Anterior cingulate cortex (tissue), 58 donors: ENCODE measurements around the gene CNTNAP2.
"Not testable (repeated sequence)": the region's sequence is repeated elsewhere in the genome, so short reads cannot be mapped to it uniquely, and the experiment has no call there.

Experiments used
- DNase-seq, 58 donors: peaks; one replicate each; lab custom pipeline; 2025; lab: John Stamatoyannopoulos, UW

The CNTNAP2 gene

DNA sequence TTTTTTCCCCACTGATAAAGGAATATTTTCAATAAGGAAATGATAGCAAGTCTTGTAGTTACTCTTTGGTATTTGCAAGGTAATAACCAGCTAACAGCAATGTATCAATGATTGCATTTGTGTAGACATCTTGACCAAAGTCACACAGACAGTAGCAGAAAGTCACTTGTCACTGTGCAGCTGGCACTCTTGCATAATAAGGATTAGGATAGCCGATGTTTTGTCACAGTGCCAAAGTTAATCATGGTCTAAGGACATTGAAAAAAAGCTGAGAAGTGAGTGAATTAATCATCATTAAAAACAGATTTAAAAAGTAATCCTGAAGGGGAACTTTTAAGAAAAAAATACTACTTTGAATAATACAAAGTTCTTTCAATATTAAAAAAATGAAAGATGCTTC, 1639.7 kb downstream of the CNTNAP2 start:
- DNase-seq = no peak

DNA sequence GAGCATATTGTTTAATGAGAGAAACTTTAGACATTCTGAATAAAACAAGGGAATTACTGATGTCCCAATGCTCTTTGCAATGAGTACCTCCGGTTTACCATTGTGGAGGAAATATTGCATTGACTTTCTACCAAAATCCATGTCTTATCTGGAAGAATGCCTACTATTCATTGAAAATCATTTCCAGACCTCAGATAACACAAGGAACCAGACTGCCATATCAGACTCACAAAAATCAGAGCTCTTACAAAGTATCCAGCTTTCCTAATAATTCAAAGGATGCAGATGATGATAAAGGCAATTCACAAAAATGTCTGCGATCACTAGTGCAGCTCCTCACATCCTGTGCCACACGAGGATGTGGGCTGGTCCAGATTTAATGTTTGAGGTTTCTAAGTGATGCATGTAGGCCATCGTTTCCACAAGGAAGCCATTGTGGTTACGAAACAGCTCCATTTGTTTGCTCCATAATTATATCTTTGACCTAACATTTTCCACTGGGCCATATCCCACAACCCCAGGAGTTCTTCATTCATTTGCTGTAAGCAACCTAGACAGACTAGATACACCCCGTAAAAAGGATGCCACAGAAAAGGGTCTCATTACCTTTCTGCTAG, 1642.8 kb downstream of the CNTNAP2 start:
- DNase-seq = no peak

DNA sequence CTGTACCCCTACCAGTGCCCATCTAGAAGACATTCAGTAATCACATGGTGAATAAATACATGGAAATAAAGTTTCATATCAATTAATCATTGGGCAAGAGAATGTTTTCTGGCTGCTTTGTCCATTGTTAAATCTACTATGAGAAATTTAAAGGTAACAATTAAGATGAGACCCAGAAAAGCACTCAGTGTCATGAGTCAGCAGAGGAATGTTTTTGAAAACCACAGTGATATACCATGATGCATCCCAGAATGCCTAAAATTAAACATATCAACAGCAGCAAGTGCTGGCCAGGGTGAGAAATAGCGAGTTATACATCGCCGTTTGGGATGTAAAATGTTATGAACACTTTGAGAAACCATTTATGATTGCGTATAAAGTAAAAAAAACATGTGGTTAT, 1648.7 kb downstream of the CNTNAP2 start:
- no peak for DNase-seq

DNA sequence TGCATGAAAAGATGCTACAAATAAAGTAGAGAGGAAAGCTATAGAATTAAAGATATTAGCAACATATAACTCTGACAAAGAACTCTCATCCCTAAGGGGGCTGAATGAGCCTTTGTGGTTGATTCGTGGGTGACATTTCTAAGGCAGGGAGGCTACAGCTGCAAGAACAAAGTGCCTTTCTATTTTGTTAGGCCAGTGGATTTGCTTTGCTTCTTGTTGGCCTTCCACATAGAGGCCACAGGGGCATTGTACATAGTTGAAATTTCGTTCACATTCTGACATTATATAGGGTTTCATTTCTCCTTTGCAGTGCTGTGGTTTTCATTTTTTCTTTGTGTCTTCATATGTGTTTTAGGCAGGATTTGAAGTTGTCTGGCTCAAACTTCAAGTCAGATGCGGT, 1654.7 kb downstream of the CNTNAP2 start:
- peak in 21 of 58 donors; percentile 2 to 67 (median 19) for DNase-seq

DNA sequence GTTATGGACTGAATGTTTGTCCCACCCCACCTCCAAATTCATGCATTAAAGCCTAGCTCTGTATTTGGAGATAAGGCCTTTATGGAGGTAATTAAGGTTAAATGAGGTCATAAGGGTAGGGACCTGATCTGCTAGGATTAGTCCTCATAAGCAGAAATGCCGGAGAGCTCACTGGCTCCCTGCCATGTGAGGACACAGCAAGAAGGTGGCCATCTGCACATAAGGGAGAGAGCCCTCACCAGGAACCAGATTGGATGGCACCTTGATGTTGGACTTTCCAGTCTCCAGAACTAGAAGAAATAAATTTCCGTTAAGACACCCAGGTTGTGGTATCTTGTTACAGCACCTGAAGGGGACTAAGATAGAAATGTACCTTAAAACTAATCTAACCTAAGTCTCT, 1657.9 kb downstream of the CNTNAP2 start:
- DNase-seq = no peak

DNA sequence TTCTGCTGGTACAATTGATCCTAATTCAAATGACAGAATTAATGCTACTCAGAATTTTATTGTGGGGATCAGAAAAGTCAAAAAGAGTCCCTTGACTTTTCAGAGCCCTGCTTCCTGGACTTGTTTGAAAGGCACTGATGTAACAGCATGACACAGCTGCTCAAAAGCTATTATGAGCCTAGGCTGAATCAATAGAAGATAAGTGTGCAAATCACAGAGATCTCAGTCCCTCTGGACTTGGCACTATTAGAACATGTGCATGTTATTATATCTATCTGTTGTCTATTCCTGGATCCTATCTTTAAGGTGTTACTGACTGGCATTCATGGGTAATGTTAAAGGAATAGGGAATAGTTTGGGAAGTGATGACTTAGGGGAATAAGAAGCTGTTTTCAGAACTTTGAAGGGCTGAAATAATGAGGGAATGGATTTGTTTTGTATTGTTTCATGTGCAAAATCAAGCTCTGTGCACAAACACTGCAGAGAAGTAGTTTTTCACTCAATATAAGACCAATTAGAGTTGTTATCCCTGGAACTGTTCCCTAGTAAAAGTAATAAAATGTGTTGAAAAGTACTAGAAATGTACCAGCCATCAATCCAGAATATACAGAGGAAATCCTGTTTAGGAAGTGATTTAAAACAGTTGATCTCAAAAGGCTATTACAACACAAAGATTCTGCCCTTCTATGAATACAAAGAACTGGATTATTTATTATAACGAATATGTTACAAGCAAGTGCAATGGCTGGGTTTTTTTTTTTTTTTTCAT, 1659.1 kb downstream of the CNTNAP2 start:
- DNase-seq = no peak

DNA sequence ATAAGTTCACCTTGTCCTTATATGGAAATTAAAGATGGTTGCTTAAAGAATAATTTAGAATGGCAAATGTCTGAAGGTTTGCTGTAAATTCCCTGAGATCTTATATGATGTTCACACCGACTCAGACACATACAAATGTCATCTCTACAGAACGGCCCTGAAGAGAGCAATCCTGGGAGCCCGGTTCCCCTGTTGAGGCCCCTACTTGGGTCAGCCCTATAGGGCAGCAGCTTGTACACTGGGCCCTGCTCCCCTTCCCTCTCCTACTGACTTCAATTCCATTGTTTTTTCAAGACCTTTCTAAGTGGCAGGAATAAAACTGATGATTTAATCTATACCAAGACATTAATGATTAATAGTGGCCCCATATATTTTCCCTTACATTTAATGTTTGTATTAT, 1660.7 kb downstream of the CNTNAP2 start:
- DNase-seq = no peak

DNA sequence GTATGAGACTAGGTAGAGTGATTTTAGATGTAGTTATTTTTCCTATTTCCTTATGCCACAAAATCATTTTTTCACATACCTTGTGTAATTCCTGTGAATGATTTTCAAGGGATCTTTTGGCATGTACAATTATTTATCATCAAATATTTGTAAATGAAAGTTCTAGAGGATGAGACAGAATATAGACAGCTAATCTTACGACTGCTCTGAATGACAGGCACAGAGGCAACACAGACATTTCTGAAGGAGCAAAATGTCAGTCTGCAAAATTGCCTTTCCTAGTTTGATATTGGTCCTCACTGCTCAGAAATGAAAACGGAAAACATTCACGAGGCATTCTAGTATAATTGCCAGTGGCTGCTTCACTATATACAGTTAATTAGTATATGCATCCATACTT, 1663.3 kb downstream of the CNTNAP2 start:
- no peak for DNase-seq

DNA sequence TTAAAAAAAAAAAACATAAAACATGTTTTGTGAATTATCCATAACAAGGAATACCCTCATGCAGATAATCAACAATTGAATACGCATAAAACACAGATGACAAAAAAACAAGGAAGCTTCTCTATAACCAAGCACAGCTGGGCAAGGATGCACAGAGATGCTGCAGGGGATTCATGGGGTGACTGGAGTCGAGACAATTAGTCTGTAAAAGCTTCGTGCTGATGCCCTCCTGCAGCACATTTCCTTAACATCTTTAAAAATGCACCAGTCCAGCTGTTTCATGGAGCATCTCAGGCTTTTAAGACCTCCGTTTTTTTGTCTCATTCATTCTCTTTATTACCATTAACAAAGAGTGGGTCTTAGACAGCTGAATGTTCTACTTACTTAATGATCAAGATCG, 1680.0 kb downstream of the CNTNAP2 start:
- no peak for DNase-seq

DNA sequence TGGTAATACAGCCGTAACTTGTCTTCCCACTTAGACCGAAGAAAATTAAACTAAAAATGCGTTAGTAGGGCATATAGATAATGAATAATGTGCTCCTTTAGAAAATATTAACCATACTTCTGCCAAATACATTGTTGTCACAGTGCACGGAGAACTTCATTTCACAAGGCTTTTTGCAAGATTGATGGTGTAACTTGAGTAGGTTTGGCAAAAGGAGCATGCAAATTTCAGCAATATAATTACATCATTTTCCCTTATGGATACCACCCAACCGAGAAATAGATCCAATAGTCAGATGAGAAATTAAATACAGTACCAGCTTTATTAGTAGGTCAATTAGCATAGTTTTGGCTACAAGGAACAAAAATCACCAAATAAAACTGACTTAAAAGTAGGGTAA, 1681.4 kb downstream of the CNTNAP2 start:
- DNase-seq = no peak

DNA sequence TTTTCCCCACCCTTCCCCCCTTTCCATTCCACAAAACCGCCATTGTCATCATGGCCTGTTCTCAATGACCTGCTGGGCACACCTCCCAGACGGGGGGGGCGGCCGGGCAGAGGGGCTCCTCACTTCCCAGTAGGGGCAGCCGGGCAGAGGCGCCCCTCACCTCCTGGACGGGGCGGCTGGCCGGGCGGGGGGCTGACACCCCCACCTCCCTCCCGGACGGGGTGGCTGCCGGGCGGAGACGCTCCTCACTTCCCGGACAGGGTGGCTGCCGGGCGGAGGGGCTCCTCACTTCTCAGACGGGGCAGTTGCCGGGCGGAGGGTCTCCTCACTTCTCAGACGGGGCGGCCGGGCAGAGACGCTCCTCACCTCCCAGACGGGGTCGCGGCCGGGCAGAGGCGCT, 1685.2 kb downstream of the CNTNAP2 start:
- not testable (repeated sequence) for DNase-seq

DNA sequence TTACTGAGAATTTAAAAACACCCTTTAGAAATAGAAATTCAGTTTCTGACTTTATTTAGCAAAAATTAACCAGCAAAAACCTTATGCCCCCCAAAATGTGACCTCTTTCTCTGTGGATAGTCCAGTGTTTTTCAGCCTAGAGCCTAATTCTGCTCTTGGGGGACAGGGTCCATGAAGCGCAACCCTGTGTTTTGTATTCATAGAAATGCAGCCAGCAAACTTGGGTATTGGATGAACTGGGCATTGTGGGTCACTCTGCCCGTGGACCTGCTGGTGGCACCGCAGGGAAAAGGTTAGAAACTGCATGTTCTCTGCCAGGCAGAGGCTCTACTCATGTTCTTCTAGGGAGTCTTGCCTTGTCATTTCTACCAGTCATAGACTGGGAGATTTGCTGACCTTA, 1686.5 kb downstream of the CNTNAP2 start:
- no peak for DNase-seq

DNA sequence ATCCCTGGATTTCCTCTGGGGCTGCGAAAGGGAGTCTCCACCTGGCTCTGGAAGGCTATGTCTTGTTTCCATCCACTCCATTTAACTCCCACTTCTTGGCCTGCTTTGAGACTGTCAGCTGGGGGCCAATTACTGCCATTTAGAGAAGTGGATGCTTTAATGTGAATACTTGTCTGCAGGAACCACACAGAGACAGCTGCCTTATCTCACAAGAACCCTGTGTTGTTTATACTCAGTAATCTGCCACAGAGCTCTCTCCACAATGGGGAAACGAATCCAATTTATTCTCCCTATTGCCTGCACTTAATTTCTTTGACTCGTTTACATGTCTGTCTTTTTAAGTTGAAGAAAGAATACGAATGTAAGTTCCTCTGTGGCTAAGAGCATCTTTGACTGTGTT, 1687.0 kb downstream of the CNTNAP2 start:
- DNase-seq = no peak

DNA sequence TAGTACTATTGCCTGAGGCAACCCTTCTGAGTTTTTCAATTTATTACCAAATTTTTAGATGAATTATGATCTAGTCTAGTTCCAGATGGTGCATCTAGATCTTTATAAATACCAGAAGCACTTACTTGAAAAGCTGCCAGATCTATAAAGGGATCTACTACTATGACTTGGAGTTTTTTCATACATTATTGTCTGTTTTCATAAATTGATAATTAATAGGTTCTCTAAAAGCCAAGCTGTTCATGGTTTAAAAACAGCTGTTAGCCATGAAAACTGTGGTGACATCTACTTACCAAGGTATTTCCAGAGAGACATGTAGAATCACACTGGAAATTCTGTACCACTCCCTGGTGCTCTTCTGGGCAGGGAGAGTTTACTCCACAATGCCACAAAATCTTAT, 1687.4 kb downstream of the CNTNAP2 start:
- no peak for DNase-seq

DNA sequence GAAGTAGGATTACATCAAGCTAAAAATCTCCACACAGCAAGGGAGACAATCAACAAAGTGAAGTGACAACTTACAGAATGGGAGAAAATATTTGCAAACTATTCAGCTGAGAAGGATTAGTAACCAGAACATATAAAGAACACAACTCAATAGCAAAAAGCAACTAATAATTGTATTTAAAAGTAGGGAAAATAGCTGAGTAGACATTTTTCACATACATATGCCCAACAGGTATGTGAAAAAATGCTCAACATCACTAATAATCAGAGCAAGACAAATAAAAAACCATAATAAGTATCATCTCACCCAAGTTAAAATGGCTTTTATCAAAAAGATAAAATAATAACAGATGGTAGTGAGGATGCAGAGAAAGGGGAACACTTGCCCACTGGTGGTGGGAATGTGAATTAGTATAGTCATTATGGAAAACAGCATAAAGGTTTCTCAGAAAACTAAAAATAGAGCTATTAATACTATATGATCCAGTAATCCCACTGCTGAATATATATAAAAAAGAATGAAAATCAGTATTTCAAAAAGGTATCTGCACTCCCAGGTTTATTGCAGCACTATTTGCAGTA, 1689.5 kb downstream of the CNTNAP2 start:
- no peak for DNase-seq

DNA sequence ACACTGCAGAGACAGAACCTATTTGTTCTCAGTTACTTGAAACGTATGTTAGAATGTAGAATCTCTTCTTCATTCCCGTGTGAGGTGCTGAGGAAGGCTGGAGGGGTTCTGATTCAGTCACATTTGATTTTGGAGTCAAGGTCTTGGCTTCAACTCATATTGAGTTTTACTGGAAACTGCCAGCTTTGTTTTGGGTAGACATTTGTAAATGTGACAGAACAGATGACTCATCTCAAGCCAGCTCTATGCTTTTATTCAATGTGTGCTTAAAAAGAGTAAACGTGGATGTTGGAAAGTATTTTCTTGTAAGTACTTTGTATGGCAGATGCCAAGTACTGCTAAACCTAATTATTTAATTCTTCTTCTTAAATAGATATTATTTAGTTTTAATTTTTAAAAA, 1693.2 kb downstream of the CNTNAP2 start:
- peak in 2 of 58 donors; percentile 6 to 17 for DNase-seq

DNA sequence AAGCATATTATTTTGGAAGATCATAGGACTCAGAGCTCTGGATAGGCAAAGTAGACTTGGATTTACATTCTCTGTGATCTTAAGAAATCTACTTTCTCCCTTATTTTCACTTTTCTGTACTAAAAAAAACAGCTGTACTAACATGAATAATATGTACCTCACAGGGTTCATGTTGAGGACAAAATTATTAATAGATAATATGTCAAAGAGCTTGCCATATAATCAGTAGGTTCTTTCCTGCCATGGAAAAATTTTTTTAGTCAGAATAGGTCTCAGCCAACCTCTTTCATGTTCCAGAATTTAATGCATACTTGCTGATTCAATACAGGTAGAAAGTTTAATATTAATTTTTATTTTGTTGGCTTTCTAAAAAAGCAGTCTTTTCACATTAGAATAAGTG, 1693.7 kb downstream of the CNTNAP2 start:
- no peak for DNase-seq

DNA sequence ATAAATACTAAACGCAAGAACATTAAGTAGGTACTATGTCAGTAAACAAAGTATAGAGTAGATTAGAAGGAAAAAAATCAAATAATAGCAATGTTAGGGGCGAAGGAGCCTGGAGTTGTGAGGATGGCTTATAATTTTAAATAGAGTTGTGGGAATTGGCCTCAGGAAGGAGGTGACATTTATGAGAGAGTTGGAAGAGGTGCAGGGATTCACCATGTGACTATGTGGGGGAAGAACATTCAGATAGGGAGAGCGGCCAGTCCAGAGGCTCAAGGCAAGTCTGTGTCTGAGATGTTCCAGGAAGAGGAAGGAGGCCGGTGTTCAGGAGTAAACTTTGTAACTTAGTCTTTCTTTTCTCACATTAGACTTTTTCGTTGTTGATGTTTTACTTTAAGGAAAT, 1695.3 kb downstream of the CNTNAP2 start:
- no peak for DNase-seq

DNA sequence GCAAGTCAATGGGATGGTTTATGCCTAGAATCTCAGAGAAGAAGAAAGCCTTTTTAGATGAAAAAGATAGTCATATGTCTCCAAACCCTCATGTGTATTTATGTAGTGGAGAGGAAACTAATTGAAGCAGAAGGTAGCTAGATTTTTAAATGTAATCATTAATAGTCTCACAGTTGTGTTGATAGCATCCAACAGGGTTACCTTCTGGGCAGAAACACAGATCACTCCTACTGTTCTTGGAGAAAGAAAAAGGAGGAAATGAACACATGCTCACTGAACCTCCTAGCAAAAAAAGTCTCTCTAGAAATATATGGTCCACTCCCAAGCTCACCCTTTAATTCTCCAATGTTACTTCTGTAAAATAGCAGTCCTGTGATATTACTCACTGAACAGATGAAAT, 1696.7 kb downstream of the CNTNAP2 start:
- no peak for DNase-seq

DNA sequence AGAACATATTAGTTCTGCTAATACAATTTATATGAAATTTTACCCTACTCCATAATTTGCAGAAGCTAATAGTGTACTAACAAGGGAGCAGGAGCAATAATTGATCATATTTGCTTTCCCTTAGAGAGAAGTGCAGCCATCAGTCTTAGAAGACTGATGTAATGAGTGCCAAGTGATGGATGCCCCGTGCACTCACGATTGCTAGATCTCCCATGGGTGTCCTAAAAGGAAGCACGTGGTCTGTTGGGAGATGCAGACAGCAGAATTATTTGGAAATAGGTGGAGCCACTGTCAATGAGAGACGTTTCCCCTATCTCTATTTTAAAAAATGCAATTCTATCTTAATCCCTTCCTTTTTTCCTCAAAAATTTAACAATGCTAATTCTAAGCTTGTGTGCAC, 1701.7 kb downstream of the CNTNAP2 start:
- no peak for DNase-seq

DNA sequence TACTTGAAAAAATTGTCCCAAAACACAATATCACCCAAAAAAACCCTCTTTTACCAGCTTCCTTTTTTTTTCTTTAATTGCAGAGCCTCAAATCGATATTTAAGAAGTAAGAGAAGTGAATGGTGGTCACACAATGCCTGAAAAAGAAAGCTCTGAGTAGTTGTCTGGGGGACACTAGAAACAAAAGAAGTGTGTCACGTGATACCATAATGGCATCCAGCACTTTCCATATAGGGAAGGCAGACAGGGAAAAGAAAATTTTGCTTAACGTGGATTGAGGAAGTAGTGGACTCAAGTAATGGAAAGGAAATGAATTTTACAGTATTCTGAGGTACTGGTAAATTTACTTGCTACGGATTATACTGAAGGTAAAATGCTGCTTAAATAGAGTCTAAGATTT, 1708.1 kb downstream of the CNTNAP2 start:
- no peak for DNase-seq

DNA sequence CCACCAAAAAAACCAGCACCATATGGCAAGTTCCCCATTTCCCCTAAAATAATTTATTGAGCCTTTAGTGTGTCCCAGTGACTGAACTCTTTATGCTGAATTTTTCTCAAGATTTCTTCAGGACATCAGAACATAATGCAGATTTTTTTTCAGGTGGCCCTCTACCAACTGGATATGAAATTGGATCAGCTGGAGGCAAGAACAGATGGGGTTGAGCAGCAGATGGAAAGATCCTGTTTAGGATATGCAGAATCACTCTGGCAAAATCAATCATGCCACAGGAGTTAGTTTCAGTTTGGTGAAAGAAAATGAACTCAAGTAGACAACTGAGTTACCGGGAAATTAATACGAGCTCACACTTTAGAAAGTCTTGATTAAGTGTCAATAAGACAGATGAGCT, 1712.4 kb downstream of the CNTNAP2 start:
- peak in 4 of 58 donors; percentile 1 to 31 (median 7) for DNase-seq
